Measurements from ENCODE around the gene NETO2. TPM values are rescaled to one million over a fixed set of nuclear protein-coding genes. Genes with fewer than 3 reads are reported as not detected.
"Not testable (repeated sequence)": the region's sequence is repeated elsewhere in the genome, so short reads cannot be mapped to it uniquely, and the experiment has no call there.

The NETO2 gene
- total and polyA plus RNA-seq, 10 of the 15 experiments (the other 5 are each of a cell fraction or from before 2014, with no cell fraction given) = 8.5 to 53.1 (median 27.0) TPM

DNA sequence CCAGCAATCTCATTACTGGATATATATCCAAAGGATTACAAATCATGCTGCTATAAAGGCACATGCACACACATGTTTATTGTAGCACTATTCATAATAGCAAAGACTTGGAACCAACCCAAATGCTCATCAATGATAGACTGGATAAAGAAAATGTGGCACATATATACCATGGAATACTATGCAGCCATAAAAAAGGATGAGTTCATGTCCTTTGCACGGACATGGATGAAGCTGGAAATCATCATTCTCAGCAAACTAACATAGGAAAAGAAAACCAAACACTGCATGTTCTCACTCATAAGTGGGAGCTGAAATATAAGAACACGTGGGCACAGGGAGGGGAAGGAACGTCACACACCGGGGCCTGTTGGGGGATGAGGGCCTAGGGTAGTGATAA is 40.8 kb downstream of the NETO2 start:
- CTCF ChIA-PET; H3K27ac ChIP-seq (ENCODE audit: control insufficient read depth, insufficient read depth); in situ Hi-C loops (cut with MboI); FAIRE-seq; H3K9ac ChIP-seq (ENCODE audit: control insufficient read depth, insufficient read depth, low read length); H4K20me1 ChIP-seq (ENCODE audit: control insufficient read depth, insufficient read depth); H3K4me1 ChIP-seq (ENCODE audit: control insufficient read depth, insufficient read depth, low read length); POLR2A ChIA-PET; H3K36me3 ChIP-seq (ENCODE audit: control insufficient read depth in 2 of 2, insufficient read depth in 2 of 2, low read length in 1 of 2); H3K9me3 ChIP-seq (replicated peaks; ENCODE audit: control insufficient read depth, insufficient read depth, low read length); BruUV-seq (replicated peaks); ATAC-seq; H3K27me3 ChIP-seq (replicated peaks in 1 of 2; ENCODE audit: control insufficient read depth in 2 of 2, insufficient read depth in 2 of 2, low read length in 1 of 2); H3K79me2 ChIP-seq (ENCODE audit: control insufficient read depth, insufficient read depth, low read length); DNase-seq (ENCODE audit: low read depth, low spot score); intact Hi-C loops (cut with micrococcal nuclease; ENCODE audit: unreplicated experiment); H3K4me3 ChIP-seq; H2AFZ ChIP-seq (ENCODE audit: control insufficient read depth, low read depth, low read length); H3K4me2 ChIP-seq (ENCODE audit: control insufficient read depth, insufficient read depth): not testable (repeated sequence)
- 78% methylated on average over 4 of the region's 4 CpGs for WGBS (ENCODE audit: insufficient coverage, insufficient replicate concordance, low lambda C conversion rate, missing lambda C conversion rate)
- RAD21 ChIA-PET (ENCODE audit: unreplicated experiment) = interaction anchor here (1.5 kb wide), 1 partner anchor 56 kb away, joined by 4 read pairs; no protein-coding TSS in a partner anchor
- SMC1A ChIA-PET (ENCODE audit: uncharacterized antibody, unreplicated experiment) = interaction anchor here (0.6 to 1.4 kb wide), 4 partner anchors 8 to 156 kb away, joined by 3 read pairs; no protein-coding TSS in a partner anchor
- TF ChIP-seq ZNF217 (IDR thresholded peaks at IDR 0.05) = 0 out of 2 replicates have a peak, but pooled peaks have one; percentile 35

DNA sequence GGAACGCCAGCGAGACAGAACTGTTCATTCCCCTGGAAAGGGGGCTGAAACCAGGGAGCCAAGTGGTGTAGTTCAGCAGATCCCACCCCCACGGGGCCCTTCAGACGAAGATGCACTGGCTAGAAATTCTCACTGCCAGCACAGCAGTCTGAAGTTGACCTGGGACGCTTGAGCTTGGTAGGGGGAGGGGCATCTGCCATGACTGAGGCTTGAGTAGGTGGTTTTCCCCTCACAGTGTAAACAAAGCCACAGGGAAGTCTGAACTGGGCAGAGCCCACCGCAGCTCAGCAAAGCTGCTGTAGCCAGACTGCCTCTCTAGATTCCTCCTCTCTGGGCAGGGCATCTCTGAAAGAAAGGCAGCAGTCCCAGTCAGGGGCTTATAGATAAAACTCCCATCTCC is 46.6 kb downstream of the NETO2 start:
- 88% methylated on average over 6 of the region's 6 CpGs for WGBS (ENCODE audit: insufficient coverage, insufficient replicate concordance, low lambda C conversion rate, missing lambda C conversion rate)
- H2AFZ ChIP-seq (ENCODE audit: control insufficient read depth, low read depth, low read length); intact Hi-C loops (cut with micrococcal nuclease; ENCODE audit: unreplicated experiment); H3K36me3 ChIP-seq (ENCODE audit: control insufficient read depth in 2 of 2, insufficient read depth in 2 of 2, low read length in 1 of 2); H3K27me3 ChIP-seq (replicated peaks in 1 of 2; ENCODE audit: control insufficient read depth in 2 of 2, insufficient read depth in 2 of 2, low read length in 1 of 2); H3K9me3 ChIP-seq (replicated peaks; ENCODE audit: control insufficient read depth, insufficient read depth, low read length); H3K4me3 ChIP-seq; H3K27ac ChIP-seq (ENCODE audit: control insufficient read depth, insufficient read depth); SMC1A ChIA-PET (ENCODE audit: uncharacterized antibody, unreplicated experiment); H4K20me1 ChIP-seq (ENCODE audit: control insufficient read depth, insufficient read depth); H3K4me1 ChIP-seq (ENCODE audit: control insufficient read depth, insufficient read depth, low read length); H3K79me2 ChIP-seq (ENCODE audit: control insufficient read depth, insufficient read depth, low read length); ATAC-seq; H3K9ac ChIP-seq (ENCODE audit: control insufficient read depth, insufficient read depth, low read length); in situ Hi-C loops (cut with MboI); RAD21 ChIA-PET (ENCODE audit: unreplicated experiment); H3K4me2 ChIP-seq (ENCODE audit: control insufficient read depth, insufficient read depth); BruUV-seq (replicated peaks); POLR2A ChIA-PET; FAIRE-seq; DNase-seq (ENCODE audit: low read depth, low spot score): not testable (repeated sequence)
- CTCF ChIA-PET = interaction anchor here (1.4 kb wide), 1 partner anchor 9 kb away, joined by 4 read pairs; no protein-coding TSS in a partner anchor

Data from GM12878 (cell line).